ENCODE data around the gene ABCA4.

Gene ABCA4

DNA sequence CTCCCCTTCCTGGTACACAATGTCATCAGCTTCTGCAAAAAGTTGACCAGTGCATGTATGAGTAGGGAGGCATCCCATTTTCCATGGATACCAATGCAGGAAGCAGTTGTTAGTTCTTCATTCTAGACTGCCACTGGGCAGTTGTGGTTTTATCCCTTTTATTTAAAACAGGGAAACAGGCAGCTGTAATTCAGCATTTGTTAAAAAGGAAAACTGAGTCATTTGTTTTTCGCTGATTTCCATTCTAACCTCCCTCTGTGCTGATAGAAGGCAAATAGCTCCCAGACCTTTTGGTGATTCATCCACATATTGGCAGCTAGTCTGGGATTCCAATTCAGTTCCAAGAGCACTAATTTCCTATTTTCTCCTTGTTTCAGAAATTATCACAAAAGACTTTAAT is 21.1 kb upstream of the ABCA4 start:
- TF ChIP-seq, protein P1, sequence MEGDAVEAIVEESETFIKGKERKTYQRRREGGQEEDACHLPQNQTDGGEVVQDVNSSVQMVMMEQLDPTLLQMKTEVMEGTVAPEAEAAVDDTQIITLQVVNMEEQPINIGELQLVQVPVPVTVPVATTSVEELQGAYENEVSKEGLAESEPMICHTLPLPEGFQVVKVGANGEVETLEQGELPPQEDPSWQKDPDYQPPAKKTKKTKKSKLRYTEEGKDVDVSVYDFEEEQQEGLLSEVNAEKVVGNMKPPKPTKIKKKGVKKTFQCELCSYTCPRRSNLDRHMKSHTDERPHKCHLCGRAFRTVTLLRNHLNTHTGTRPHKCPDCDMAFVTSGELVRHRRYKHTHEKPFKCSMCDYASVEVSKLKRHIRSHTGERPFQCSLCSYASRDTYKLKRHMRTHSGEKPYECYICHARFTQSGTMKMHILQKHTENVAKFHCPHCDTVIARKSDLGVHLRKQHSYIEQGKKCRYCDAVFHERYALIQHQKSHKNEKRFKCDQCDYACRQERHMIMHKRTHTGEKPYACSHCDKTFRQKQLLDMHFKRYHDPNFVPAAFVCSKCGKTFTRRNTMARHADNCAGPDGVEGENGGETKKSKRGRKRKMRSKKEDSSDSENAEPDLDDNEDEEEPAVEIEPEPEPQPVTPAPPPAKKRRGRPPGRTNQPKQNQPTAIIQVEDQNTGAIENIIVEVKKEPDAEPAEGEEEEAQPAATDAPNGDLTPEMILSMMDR (IDR thresholded peaks at IDR 0.05), result no peak
- Histone ChIP-seq H3K4me3 (ENCODE audit: low read depth, low read length) (no peak overlapping the region), H2AFZ (peak overlapping the region; percentile 19), H3K9me3 (ENCODE audit: control insufficient read depth, low read length) (no peaks in the 10 kb centered on the region), H3K27me3 (ENCODE audit: control insufficient read depth, insufficient read depth, low read length) (no peaks in the 10 kb centered on the region), H3K4me1 (no peaks in the 10 kb centered on the region), H3K9ac (no peak overlapping the region), H3K4me2 (ENCODE audit: low read length) (no peak overlapping the region), H3K27ac (no peak overlapping the region), H3K79me2 (no peaks in the 10 kb centered on the region), H3K36me3 (ENCODE audit: control insufficient read depth, insufficient read depth, low read length) (no peaks in the 10 kb centered on the region)

DNA sequence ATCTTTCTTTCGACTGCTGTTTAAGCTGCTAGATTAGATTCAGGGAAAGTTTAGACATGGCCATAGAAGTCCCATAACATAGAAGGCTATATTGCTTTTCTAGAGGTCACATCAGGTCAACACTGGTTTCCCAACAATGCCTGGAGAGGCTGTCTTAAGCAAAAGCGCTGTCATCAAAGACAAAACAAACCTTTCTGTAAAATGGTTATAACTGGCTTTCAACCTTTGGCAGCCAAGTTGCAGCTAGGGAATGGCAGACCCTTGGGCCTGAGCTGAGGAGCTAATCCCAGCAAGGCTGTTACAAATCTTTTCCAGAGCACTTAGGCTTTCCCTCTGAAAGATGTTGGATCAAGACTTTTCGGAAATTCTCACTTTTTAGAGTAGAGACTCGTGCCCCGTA is 11.2 kb upstream of the ABCA4 start:
- Histone ChIP-seq H3K9me3 (ENCODE audit: control insufficient read depth, low read length) (no peaks in the 10 kb centered on the region), H3K4me1 (no peaks in the 10 kb centered on the region), H3K4me3 (ENCODE audit: low read depth, low read length) (no peak overlapping the region), H3K9ac (no peak overlapping the region), H3K27me3 (ENCODE audit: control insufficient read depth, insufficient read depth, low read length) (no peaks in the 10 kb centered on the region), H3K79me2 (no peaks in the 10 kb centered on the region), H3K27ac (no peak overlapping the region), H2AFZ (no peak overlapping the region), H3K4me2 (ENCODE audit: low read length) (no peak overlapping the region), H3K36me3 (ENCODE audit: control insufficient read depth, insufficient read depth, low read length) (no peaks in the 10 kb centered on the region)
- TF ChIP-seq, protein P1 (IDR thresholded peaks at IDR 0.05), result no peak

DNA sequence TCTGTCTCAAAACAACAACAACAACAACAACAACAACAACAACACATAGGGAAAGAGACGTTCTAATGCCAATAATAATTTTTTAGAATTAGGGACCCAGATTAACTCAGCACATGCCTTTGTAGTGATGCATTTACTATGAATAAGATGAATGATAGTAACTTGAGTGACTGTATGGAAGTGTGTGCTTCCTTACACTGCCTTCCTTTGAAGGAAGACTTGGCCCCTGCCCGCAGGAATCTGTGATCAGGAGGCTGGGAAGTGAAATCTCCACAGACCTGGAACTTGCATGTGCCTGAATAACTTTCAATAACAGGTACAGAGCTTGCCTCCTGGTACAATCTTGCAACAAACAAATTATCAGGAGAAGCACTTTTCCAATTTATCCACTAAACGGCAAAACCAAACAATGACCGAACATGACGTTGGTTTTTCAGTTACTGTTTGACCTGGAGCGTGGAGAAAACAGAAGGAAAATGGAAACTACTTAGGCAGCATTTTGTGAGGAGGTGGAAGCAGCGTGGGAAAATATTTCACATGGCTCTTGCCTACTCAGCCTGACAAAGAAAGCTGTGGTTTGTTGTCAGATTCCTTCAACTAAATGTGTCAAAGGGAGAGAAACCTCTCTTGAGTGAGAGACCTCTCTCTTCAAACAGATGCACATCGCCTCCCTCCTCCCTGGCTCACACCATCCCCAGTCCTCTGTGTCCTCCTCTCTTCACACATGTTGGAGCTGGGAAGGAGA is 10.1 kb upstream of the ABCA4 start:
- no peak overlapping the region for H3K27ac ChIP-seq
- no peak overlapping the region for H3K9ac ChIP-seq
- peak overlapping the region; percentile 60 for H2AFZ ChIP-seq
- no peaks in the 10 kb centered on the region for H3K36me3 ChIP-seq (ENCODE audit: control insufficient read depth, insufficient read depth, low read length)
- no peak overlapping the region for H3K4me3 ChIP-seq (ENCODE audit: low read depth, low read length)
- H3K9me3 ChIP-seq (ENCODE audit: control insufficient read depth, low read length), result no peaks in the 10 kb centered on the region
- no peaks in the 10 kb centered on the region for H3K79me2 ChIP-seq
- TF ChIP-seq, protein P1 (IDR thresholded peaks at IDR 0.05), result no peak
- H3K27me3 ChIP-seq (ENCODE audit: control insufficient read depth, insufficient read depth, low read length), result no peaks in the 10 kb centered on the region
- H3K4me2 ChIP-seq (ENCODE audit: low read length), result no peak overlapping the region
- H3K4me1 ChIP-seq, result no peaks in the 10 kb centered on the region

DNA sequence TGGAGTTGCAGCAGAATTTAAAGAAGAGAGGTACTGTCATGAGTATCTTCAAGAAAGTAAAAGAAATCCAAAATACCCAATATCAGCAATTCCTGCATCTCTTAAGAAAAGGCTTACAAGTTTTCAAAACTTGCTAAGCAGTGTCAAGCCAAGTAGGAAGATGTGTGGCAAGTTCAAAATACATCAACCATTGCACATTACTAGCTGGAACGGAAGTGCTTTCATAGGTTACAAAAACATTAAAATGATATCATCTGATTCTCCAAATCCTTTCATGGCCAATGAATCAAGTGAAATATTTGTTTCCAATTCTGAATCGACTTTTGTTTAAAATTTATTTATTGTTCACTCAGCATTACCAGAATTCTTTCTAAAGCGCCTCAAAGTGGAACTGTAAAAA is 5.7 kb upstream of the ABCA4 start:
- Histone ChIP-seq H3K4me1 (no peaks in the 10 kb centered on the region), H3K36me3 (ENCODE audit: control insufficient read depth, insufficient read depth, low read length) (no peaks in the 10 kb centered on the region), H3K4me3 (ENCODE audit: low read depth, low read length) (no peak overlapping the region), H3K27ac (no peak overlapping the region), H3K79me2 (no peaks in the 10 kb centered on the region), H3K9me3 (ENCODE audit: control insufficient read depth, low read length) (no peaks in the 10 kb centered on the region), H3K9ac (no peak overlapping the region), H2AFZ (no peak overlapping the region), H3K27me3 (ENCODE audit: control insufficient read depth, insufficient read depth, low read length) (no peaks in the 10 kb centered on the region), H3K4me2 (ENCODE audit: low read length) (no peak overlapping the region)
- TF ChIP-seq, protein P1 (IDR thresholded peaks at IDR 0.05), result no peak
